GM19238 (cell line): ENCODE data around the gene GTF2H4.
A peak's percentile ranks its signal among the peaks of the same experiment; 100 is the strongest.

ENCODE experiments used
- DNase-seq: peaks from one replicate; pipeline ENCODE4 v3.0.0; 2011; ENCODE audit warnings: low spot score; ENCODE audit not compliant: insufficient read length

GTF2H4 gene

DNA sequence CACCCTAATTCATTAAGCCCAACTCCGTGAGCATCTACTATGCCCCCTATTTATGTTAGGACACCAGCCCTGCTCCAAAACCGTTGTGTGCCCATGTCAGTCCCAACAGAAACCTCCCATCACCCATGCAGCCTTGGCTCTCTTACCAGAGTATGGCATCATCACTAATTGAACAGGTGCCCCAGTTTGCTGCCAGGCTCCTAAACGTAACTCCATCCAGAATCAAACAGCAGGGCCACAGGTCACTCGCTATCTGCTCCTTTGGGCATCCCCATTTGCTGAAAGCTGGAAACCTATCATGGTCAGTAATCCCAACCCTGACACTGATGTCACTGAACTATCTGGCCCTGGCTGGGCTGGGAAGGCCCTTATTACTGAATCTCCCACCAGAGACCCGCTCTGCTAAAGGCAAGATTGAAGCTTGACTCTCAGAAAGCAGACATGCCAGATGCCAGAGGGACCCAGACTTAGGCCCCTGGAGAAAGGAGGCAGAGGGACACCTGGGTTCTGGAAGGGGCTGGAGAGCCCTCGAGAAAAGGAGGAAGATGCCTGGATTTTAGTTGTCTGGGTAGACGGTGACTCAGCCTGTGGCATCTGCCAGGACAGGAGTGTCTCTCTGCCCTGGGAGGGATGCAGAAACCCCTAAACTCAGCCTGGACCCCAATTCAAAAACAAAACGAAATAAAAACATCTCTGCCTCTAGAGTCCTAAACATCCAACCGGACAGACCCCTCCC is 46.8 kb downstream of the GTF2H4 start:
- no peak for DNase-seq

DNA sequence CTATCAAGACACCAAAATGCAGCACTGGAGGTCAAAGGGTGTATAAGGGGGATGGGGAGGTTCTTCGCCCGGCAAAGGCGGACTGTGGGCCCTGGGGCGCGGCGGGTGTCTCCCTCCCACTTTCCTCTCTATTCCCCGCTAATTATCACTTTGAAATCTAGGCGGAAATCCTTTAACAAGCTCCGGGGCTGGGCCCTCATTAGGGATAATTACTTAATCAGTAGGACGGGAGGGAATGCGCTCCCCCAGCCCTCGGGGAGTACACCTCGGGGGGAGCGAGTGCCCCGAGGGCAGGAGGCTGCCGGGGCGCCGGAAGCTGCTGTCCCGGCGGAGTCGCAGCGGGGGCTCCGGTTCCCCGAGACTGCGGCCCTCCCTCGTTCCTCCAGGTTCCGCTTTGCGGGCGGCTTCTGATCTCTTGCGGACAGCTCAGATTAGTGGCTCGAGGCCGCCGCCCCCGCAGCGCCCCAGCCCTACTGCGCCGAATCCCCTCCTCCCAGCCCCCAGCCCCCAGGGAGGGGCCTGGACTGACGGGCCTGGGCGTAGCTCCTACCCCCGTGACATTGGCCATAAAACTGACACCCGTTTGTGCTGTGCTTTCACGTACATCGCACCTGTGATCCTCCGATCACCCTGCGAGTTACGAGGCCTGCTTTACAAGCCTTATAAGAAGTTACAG is 47.5 kb downstream of the GTF2H4 start:
- peak; percentile 77 for DNase-seq

DNA sequence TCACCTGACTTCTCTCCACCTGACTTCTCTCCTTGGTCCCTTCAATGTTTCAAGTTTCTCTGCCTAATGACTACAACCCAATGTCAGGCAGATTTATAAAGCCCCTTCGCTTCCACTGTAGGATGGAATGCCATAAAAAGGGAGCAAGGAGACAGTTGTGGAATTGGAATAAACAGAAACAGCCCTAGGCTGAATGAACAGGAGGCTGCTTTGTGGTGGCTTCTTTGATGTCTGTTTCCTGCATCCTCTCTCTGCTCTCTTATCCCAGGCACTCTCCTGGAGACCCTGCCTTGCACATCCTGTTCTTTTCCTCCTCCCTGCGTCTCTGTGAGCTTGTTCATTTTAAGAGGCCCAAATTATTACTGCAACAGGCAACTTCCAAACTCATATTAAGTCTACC is 49.7 kb downstream of the GTF2H4 start:
- DNase-seq, result no peak

DNA sequence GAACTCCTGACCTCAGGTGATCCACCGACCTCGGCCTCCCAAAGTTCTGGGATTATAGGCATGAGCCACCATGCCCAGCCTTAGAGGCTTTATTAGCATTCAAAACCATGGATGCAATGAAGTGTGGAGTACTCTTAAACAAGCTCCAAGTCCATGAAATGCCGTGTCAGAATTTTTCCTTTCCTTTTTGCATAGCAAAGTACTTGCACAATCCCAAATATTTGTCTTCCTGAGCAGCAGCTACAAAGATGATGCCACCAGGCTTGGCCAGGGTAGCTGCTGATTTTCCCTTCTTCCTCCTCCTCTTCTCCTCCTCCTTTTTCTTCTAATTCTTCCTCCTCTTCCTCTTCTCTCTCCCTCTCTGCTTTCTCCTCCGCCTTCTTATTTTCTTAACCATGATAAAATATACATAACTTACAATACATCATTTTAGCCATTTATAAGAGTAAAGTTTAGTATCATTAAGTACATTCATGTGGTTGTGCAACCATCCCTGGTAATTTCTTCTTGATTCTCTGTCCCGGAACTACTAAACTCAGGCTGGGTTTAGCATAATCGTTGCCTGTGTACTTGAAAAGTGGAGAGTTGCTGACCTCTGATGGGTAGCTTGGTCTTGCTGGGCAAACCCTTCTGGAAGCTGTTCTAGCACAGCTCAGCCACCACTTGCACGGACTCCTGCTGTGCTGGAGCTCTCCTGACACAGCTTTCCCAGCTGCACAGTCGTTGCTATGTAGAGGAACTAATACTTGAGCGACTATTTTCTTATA is 53.1 kb downstream of the GTF2H4 start:
- no peak for DNase-seq

DNA sequence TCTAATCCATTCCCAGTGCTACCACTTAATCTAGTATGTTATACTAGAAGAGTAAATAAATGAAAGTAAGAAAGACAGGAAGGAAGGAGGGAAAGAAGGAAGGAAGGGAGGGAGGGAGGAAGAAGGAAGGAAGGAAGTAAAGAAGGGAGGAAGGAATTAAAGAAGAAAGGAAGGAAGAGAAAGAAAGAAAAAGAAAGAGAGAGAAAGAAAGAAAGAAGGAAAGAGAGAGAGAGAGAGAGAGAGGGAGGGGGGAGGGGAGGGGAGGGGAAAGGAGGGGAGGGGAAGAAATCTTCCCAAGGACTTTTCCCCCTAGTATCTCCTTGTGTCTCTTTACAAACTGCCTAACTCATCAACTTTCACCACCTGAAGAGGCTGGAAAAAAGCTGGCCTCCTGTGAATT is 54.7 kb downstream of the GTF2H4 start:
- no peak for DNase-seq

DNA sequence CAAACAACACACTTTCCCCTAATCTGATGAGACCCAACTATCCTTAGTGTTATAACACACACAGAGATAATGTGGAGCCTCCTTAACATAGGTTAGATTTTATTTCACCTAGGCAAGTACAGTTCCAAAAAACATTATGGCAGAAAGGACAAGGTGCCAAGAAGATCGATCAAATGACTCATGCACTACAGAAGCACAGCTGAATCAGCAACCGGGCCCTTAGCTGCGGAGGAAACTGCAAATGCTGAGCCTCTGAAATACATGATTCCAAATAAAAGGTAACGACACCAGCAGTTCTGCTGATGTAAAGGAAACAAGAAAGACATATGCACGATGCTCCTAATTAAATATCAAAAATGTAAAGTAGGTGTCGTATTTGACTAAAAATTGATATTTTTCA is 55.6 kb downstream of the GTF2H4 start:
- no peak for DNase-seq
